Measurements from ENCODE around the gene ZNF536. TPM values are rescaled to one million over a fixed set of nuclear protein-coding genes. Genes with fewer than 3 reads are reported as not detected.

ZNF536 gene
- total and polyA plus RNA-seq, 9 donors, result 0.13 to 0.52 (median 0.28) TPM; not detected in 4

DNA sequence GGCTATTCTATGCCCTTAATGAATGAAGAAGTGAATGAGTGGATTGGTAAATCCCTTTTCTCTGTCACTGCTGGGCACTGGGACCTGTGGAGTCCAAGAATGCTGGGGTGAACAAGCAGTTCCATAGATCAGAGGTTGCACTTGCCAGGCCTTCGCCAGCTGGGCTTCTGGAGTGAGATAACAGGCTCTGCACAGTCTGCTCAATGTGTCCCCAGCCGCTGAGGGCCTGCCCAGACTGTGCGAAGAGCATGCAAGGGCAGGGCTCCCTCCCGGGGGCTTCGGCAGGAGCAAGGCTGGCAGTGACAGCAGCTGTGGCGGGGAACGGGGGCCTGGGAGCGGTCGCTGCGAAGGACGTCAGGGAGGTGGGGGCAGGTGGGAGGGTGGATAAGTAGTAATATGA is 51.3 kb downstream of the ZNF536 start:
- H3K9me3 ChIP-seq, result no peaks in the 10 kb centered on the region
- H3K4me3 ChIP-seq, result no peak overlapping the region
- H3K27ac ChIP-seq, result no peak overlapping the region
- no peak for TF ChIP-seq CTCF (IDR thresholded peaks at IDR 0.05)
- TF ChIP-seq EP300 (IDR thresholded peaks at IDR 0.05), result no peak
- no peak for TF ChIP-seq POLR2A (IDR thresholded peaks at IDR 0.05)
- no peaks in the 10 kb centered on the region for H3K4me1 ChIP-seq (ENCODE audit: insufficient read depth)
- DNase-seq, result no peak
- H3K36me3 ChIP-seq, result no peaks in the 10 kb centered on the region
- intact Hi-C loops (cut with DNase I), result no loop called here
- no peaks in the 10 kb centered on the region for H3K27me3 ChIP-seq
- WGBS, 3 donors, result 76 to 87% (median 77%) methylated on average over 11 of the region's 11 CpGs

DNA sequence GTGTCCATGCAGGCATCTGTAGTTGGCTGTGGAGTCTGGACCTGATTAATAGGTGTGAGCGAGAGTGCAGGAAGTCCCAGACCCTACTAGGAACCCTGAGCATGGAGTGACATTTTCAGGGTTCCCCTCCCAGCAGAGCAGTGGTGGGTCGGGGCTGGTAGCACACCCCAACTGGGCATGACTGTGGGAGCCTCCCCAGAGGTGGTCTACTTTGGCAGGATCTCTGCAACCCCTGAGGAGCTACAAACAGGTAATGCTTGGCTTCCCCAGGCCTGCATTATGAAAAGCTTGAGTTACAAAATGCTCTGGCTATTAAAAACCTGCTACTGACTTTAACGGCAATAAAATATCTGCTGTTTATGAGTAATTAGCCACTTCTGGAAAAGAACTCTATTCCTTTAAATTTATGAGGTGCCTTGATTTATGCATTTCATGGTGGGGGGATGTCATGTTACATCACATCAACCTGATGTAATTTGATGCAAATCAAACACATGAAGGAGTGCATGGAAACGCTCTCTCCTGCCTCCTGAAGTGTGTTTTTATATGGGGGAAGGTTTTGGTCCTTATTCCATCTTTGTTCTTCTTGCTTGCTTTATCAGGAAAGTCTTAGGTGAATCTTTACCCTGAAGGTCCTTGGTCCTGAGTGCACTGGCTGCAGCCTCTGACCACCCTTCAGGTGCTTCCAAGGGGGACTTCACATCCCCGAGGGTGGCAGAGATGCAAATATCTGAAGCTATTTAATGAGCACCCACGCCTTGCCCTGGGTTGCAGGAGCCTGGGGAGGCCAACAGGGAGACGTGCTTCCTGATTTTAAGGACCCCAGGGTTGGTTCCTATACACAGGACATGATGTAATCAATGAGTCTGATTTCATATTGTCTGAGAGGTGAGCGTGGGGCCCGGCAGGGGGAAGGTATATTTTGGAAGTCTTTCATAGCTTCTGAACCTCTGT is 54.0 kb downstream of the ZNF536 start:
- H3K4me3 ChIP-seq, result no peak overlapping the region
- TF ChIP-seq EP300 (IDR thresholded peaks at IDR 0.05), result no peak
- no peak for TF ChIP-seq CTCF (IDR thresholded peaks at IDR 0.05)
- no peak for TF ChIP-seq POLR2A (IDR thresholded peaks at IDR 0.05)
- H3K4me1 ChIP-seq (ENCODE audit: insufficient read depth), result no peaks in the 10 kb centered on the region
- no peaks in the 10 kb centered on the region for H3K36me3 ChIP-seq
- H3K27ac ChIP-seq, result no peak overlapping the region
- 71 to 74% (median 72%) methylated on average over 9 of the region's 9 CpGs for WGBS, 3 donors
- DNase-seq, result no peak
- H3K9me3 ChIP-seq, result no peaks in the 10 kb centered on the region
- no peaks in the 10 kb centered on the region for H3K27me3 ChIP-seq
- intact Hi-C loops (cut with DNase I), result no loop called here

DNA sequence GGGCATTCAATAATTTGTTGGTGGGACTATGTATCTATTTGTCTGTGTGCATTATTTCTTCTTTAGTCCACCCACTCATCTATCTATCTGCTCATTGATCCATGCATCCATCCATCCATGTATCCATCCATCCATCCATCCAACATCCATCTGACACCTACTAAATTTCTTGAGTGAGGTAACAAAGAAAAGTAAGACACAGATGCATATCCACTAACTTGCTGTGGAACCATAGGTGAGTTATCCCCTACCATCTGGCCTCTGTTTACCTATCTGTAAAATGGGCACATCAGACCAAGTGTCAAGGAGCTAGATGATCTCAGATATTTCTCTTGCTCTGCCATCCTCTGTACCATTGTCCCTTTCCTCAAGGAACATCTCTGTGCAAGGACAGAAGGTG is 54.7 kb downstream of the ZNF536 start:
- DNase-seq, result no peak
- intact Hi-C loops (cut with DNase I), result no loop called here
- Histone ChIP-seq H3K4me1 (ENCODE audit: insufficient read depth) (no peaks in the 10 kb centered on the region), H3K9me3 (no peaks in the 10 kb centered on the region), H3K27ac (no peak overlapping the region), H3K4me3 (no peak overlapping the region), H3K36me3 (no peaks in the 10 kb centered on the region), H3K27me3 (no peaks in the 10 kb centered on the region)
- TF ChIP-seq POLR2A (IDR thresholded peaks at IDR 0.05) (no peak), EP300 (IDR thresholded peaks at IDR 0.05) (no peak), CTCF (IDR thresholded peaks at IDR 0.05) (no peak)

DNA sequence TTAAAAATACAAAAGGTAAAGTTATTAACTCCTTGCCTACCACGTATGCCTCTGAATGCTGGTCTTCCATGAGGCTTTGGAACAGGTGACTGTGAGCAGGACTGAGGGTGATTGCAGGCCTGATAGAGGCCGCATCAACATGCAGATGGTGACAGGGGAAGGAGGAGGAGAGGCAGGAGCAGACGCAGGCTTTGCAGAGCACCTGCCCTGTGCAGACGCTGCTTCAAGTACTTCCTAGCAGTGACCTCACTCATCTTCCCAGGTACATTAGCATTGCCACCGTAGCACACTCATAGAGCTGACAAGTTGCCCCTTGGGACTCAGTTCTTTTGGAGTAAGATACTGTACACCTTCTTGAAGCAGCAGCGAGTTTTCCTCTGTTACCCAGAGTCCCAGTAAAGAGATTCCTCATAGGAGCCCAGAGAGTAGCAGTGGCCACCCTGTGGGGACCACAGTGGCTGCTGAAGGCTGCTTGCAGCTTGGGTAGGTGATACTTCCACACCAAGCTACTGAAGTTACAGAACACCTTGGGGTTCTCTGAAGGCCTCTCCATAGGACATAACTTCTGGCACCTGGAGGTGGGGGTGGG is 56.0 kb downstream of the ZNF536 start:
- TF ChIP-seq EP300 (IDR thresholded peaks at IDR 0.05) (no peak), POLR2A (IDR thresholded peaks at IDR 0.05) (no peak), CTCF (IDR thresholded peaks at IDR 0.05) (no peak)
- no peaks in the 10 kb centered on the region for H3K9me3 ChIP-seq
- no peak overlapping the region for H3K4me3 ChIP-seq
- H3K27ac ChIP-seq, result no peak overlapping the region
- 70 to 83% (median 77%) methylated on average over 6 of the region's 6 CpGs for WGBS, 3 donors
- H3K36me3 ChIP-seq, result no peaks in the 10 kb centered on the region
- no peak for DNase-seq
- no peaks in the 10 kb centered on the region for H3K4me1 ChIP-seq (ENCODE audit: insufficient read depth)
- H3K27me3 ChIP-seq, result no peaks in the 10 kb centered on the region
- intact Hi-C loops (cut with DNase I), result no loop called here

All from ovary (tissue), 9 donors.